DND-41 (cell line): ENCODE measurements around the gene INPP5A.
"Not testable (repeated sequence)": the region's sequence is repeated elsewhere in the genome, so short reads cannot be mapped to it uniquely, and the experiment has no call there.

Experiments
- CTCF ChIP-seq: IDR thresholded peaks from 2 replicates; pipeline ENCODE4 v1.5.1; 2012; ENCODE audit warnings: borderline replicate concordance, low read length, moderate library complexity, mild to moderate bottlenecking; ENCODE audit not compliant: poor library complexity, severe bottlenecking; ENCODE audit errors: extremely low read depth
- EZH2 ChIP-seq: IDR thresholded peaks from 3 replicates; pipeline ENCODE4 v1.6.1; 2012; ENCODE audit warnings: borderline replicate concordance, low read depth, mild to moderate bottlenecking, moderate library complexity, low read length, inconsistent platforms; ENCODE audit not compliant: severe bottlenecking

- TF ChIP-seq CTCF, EZH2: not testable (repeated sequence)
Measured at GRCh38 chr10:132680741-132681140, 143.2 kb downstream of the INPP5A start.
